Cardiac fibroblast (primary cell): ENCODE measurements around the gene RASGEF1B.
A peak's percentile ranks its signal among the peaks of the same experiment; 100 is the strongest.
"Not testable (repeated sequence)": the region's sequence is repeated elsewhere in the genome, so short reads cannot be mapped to it uniquely, and the experiment has no call there.

Source experiments
- DNase-seq, 2 donors: peaks; one replicate each; pipeline versions ENCODE4 v3.0.0 to v3.0.0-alpha.2; 2010; ENCODE audit warnings: low read depth in 2 of 2
- H3K4me3 ChIP-seq, 2 donors: replicated peaks in 1 of 2; 1 replicate in 1 of 2; 2 replicates in 1 of 2; pipeline ENCODE4 v1.5.1; 2011; ENCODE audit warnings: low read depth in 2 of 2, low read length in 2 of 2, mild to moderate bottlenecking in 2 of 2, moderate library complexity in 1 of 2
- TF ChIP-seq, protein P1 (sequence below): IDR thresholded peaks from one replicate; pipeline ENCODE4 v1.5.1; 2011; ENCODE audit warnings: low read depth, mild to moderate bottlenecking, low read length, inconsistent platforms

RASGEF1B gene

GRCh38 chr4:81412946-81413495, 58.7 kb downstream of the RASGEF1B start:
- DNase-seq, result no peak
- TF ChIP-seq, protein P1, sequence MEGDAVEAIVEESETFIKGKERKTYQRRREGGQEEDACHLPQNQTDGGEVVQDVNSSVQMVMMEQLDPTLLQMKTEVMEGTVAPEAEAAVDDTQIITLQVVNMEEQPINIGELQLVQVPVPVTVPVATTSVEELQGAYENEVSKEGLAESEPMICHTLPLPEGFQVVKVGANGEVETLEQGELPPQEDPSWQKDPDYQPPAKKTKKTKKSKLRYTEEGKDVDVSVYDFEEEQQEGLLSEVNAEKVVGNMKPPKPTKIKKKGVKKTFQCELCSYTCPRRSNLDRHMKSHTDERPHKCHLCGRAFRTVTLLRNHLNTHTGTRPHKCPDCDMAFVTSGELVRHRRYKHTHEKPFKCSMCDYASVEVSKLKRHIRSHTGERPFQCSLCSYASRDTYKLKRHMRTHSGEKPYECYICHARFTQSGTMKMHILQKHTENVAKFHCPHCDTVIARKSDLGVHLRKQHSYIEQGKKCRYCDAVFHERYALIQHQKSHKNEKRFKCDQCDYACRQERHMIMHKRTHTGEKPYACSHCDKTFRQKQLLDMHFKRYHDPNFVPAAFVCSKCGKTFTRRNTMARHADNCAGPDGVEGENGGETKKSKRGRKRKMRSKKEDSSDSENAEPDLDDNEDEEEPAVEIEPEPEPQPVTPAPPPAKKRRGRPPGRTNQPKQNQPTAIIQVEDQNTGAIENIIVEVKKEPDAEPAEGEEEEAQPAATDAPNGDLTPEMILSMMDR, result no peak
- no peak overlapping the region for H3K4me3 ChIP-seq

- DNase-seq, result no peak
- H3K4me3 ChIP-seq, result no peak overlapping the region
- TF ChIP-seq, protein P1, result no peak
These were observed 61.0 kb downstream of the RASGEF1B start for GRCh38 chr4:81410680-81411079.

DNA sequence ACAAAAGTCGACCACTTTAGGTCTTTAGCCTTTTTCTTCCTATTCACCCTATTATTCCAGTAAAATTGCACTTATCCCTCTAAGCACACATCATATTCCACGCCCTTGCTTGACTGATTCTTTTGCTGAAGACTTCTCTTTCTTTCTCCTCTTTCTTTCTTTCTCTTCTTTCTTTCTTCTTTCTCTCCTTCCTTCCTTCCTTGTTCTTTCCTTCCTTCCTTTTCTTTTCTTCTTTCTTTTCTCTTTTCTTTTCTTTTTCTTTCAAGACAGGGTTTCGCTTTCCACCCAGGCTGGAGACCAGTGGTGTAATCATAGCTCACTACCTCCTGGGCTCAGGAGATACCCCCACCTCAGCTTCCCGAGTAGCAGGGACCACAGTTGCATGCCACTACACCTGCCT, 61.9 kb downstream of the RASGEF1B start:
- no peak overlapping the region for H3K4me3 ChIP-seq
- DNase-seq, result no peak
- TF ChIP-seq, protein P1, result no peak

GRCh38 chr4:81408341-81408740, 63.4 kb downstream of the RASGEF1B start:
- DNase-seq, result no peak
- TF ChIP-seq, protein P1, result no peak
- no peak overlapping the region for H3K4me3 ChIP-seq

DNA sequence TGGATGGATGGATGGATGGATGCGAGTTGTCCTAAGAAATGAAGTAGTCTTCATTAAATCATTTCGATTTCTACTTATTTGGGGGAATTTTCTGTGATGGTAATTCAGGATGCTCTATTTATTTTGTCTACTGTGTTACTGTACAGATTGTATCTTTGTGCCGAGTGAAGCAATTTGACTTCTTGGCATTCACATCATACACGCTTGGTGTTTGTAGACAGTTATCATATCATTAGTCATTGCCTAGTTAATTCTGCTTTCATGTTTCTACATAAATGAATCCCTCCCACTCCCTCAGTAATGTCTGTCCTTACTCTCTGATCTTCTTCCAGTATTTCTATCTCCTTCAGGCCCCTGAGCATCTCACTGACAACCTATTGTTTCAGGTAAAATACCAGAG, 64.0 kb downstream of the RASGEF1B start:
- no peak overlapping the region for H3K4me3 ChIP-seq
- no peak for DNase-seq
- TF ChIP-seq, protein P1, result no peak

DNA sequence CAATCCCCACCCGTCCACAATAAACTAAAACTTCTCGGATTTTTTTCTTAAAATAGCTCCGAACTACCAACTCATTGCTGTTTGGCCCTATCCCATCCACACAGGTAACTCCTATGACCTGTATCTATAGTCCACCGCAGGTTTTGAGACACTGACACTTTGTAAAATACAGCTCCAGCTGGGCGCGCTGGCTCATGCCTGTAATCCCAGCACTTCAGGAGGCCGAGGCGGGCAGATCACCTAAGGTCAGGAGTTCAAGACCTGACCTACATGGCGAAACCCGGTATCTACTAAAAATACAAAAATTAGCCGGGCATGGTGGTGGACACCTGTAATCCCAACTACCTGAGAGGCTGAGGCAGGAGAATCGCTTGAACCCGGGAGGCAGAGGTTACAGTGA, 65.2 kb downstream of the RASGEF1B start:
- DNase-seq, H3K4me3 ChIP-seq: not testable (repeated sequence)

DNA sequence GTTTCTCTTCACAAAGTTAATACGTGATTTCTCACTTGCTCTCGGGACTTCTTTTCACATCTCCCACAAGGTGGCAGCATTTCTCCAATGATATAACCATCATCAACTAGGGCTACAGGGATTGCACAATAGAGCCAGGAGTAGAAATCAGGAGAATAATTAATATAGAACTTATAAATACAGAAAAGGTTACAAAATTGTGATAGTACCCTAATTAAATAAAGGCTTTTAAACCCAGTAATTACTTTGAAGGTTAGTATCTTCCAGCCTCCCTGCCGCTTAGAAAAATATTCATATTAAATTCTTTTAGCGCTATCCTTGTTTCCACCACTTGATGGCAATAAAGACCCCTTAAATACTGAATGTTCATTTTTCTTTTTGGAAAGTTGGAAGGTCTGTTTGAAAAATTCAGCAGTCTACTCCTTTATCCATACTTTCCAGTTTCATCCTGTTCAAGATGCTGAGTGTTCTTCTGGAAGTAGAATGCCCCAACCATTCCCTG, 65.8 kb downstream of the RASGEF1B start:
- peak; percentile 87 to 88 for DNase-seq
- H3K4me3 ChIP-seq, result no peak overlapping the region

More for the DNA sequence above, 65.8 kb downstream of the RASGEF1B start:
- TF ChIP-seq, protein P1, result peak; percentile 44
